COLO668 (cell line): ENCODE measurements around the gene EPHA2.
"Not testable (repeated sequence)": the region's sequence is repeated elsewhere in the genome, so short reads cannot be mapped to it uniquely, and the experiment has no call there.

ENCODE experiments used
- DNase-seq: peaks from one replicate; lab custom pipeline; 2025; ENCODE audit not compliant: unreplicated experiment; lab: John Stamatoyannopoulos, UW

EPHA2 gene

GRCh38 chr1:16122350-16122881 lies 33.5 kb downstream of the EPHA2 start:
- no peak for DNase-seq

GRCh38 chr1:16120940-16121410 lies 34.9 kb downstream of the EPHA2 start:
- peak; percentile 53 for DNase-seq

DNA sequence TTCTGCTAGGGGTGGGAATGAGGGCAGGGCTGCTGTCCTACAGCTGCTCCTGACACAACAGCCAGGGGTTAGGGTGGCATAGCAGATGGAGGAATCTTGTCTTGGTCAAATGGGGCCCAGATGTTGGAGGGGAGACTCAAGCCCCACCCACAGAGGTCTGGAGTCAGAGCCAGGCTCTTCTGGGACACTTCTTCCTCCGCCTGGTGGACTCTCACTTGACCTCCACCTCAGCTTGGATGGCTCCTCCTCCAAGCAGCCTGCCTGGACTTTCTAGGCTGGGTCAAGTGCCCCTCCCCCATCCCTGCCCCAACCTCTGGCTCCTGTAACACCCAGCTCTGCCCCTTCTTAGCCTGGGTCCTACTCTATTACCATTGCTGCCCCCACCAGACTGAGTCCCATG lies 35.5 kb downstream of the EPHA2 start:
- DNase-seq = no peak

DNA sequence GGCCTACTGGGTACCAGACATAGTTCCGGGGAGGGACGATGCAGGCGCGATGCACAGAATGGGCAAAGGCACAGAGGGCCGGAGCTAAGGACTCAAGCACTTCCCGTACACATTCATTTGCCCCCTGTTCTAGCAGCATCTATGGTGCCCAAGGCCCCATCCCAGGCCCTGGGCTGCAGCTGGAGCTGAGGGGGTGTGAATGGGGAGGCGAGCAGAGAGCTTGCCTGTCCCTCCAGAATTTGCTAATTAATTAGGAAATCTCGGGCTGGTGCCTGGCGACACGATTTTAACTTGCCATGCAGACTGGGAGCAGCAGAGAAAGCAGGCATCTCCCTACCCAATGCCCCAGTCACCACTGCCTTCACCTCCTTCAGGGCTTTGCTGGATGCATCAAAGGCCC lies 35.9 kb downstream of the EPHA2 start:
- DNase-seq = no peak

GRCh38 chr1:16119504-16119903 lies 36.4 kb downstream of the EPHA2 start:
- no peak for DNase-seq

DNA sequence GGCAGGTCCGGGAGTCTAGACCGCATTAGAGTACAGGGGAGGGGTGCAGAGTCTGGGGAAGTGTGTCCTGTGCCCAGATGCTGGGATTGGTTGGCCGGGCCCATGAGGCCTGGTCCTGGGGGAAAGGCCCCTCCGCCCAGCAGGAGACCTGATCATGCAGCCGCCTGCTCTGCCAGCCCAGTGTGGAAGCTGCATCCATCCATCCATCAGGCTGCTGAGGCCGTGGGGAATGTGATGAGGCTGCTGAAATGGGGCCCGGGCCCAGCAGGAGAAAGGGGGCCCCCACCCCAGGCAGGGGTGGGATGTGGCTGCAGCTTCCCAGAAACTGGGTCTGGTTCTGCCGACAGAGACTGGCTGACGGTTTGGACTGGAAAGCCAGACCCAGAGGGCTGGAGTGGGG lies 37.2 kb downstream of the EPHA2 start:
- DNase-seq = no peak

- no peak for DNase-seq
Observed at GRCh38 chr1:16117936-16118335, 37.9 kb downstream of the EPHA2 start.

DNA sequence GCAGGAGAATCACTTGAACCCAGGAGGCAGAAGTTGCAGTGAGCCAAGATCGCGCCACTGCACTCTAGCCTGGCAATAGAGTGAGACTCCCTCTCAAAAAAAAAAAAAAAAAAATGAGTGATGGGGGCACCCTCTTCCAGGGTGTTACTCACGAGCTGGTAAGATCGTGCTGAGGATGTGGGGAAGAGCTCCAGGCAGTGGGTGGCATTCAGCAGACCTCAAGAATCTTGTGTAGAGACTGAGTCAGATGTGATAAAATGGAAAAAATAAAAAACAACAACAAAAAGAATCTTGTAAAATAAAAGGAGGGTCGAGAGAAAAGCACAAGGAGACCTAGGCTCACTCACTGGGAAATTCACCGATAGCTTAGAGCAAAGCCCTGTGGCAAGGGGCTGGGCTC lies 38.5 kb downstream of the EPHA2 start:
- DNase-seq = no peak

DNA sequence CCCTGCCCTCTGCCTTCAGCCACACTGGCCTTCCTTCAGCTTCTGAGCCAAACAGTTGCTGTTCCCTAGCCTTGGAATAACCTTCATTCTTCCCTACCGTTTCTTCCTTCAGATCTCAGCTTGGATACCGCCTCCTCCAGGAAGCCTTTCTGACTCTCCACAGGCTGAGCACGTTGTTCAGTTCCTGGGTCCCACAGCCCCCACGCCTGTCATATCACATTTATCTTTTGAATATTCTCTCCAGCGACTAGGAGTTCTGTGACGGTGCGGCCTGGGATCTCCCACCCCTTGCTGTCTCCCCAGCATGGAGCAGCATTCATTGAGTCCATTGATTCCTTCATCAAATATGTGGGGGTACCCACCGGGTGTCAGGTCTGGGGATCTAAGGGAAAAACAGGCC lies 39.2 kb downstream of the EPHA2 start:
- no peak for DNase-seq

- no peak for DNase-seq
Observed at GRCh38 chr1:16116002-16116401, 39.9 kb downstream of the EPHA2 start.

DNA sequence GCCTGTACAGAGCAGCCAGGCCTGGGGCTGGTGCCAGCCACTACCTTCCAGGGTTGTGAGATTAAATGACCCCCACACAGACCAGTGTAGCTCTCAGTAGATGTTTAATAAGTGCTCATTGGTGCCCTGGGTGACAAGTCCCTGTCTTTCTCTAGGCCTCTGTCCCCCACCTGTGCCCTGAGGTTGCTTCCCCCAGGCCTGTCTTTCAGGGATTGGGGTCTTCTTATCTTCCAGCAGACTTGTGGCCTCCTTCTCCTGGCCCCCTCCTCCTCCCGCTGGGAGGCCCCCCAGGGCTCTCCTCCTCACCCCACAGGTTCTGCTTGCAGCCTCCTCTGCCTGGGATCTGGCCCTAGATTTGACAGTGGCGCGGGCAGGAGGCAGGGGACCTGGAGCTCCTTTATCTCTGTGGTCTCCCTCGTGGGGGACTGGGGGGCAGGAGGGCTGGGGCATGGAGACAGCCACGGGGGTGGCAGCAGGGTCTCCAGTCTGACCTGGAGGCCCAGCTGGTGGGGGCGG lies 40.3 kb downstream of the EPHA2 start:
- DNase-seq = no peak

- DNase-seq = no peak
Observed at GRCh38 chr1:16114527-16115467, 41.1 kb downstream of the EPHA2 start.

DNA sequence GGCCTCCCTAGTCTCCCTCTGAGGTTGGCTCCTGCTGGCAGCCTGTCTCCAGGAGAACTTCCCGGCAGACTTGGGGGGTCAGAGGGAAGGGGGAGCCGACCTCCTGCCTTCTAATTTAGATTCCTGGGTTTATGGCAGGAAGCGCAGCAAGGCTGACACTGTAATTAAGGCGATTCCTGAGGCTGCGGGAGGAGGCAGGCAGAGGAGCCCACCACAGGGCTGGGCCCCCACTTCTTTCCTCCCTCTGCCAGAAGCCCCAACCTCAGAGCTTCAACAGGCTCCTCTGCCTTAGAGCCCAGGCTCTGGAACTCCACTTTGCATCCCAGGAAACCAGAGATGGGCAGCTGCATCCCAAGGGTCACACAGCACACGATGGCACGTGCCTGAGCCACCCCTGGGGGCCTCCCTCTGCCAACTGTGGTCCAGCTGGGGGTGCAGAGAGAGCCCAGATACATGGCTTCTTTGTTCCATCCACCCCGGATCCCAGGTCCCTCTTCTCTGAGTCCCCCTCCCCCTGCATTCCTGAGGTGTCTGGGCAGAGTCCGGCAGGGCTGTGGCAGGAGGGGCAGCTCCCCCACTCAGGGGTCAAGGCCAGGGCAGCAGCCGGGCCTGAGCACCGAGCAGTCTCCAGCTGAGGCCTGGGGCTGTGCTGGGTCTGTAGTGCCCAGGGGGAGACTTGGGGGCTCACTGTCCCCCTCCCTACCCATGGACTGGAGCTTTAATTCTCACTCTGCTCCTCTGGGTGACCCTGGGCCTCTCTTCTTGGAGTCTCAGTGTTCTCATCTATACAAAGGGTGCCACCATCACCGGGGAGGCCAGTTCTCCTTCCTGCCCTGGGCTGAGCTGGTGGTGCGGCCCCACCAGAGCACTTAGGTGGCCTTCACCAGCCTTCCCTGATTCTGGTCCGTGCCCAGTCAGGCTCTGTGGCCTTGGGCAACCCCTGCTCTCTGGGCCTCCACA lies 43.0 kb downstream of the EPHA2 start:
- no peak for DNase-seq

GRCh38 chr1:16111771-16112595 lies 43.9 kb downstream of the EPHA2 start:
- DNase-seq = no peak

GRCh38 chr1:16110884-16111283 lies 45.0 kb downstream of the EPHA2 start:
- no peak for DNase-seq

DNA sequence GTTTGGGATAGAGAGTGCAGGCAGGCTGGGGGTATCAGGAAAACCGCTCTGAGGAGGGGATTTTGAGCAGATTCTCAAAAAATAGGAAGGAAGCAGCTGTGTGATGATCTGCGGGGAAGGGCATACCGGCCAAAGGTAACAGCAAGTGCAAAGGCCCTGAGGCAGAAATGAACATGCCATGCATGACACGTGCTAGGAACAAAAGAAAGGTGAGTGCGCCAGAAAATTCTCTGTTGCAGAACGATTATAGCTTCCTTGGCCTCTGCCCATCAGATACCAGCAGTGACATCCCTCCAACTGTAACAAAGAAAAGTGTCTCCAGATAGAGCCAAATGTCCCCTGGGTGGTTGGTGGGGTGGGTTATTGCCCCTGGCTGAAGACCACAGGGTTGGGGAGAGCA lies 45.4 kb downstream of the EPHA2 start:
- DNase-seq = no peak

GRCh38 chr1:16109571-16109970 lies 46.3 kb downstream of the EPHA2 start:
- DNase-seq = no peak

DNA sequence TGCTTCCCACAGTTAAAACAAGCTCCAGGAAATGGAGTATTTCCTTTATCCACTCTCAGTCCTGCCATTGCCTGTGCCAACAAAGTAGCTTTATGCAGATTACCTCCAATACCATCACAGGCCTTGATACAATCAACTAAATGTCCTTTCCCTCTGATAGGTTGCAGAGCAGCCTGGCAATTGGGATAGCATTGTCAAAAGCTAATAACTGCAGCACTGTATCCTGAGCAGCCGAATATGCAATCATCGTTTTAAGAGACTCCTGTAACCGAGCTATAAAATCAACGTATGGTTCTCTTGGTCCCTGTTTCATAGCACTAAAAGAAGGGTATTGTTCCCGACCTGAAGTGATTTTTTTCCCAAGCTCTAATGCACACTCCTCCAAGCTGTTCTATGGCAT lies 48.8 kb downstream of the EPHA2 start:
- DNase-seq = not testable (repeated sequence)

DNA sequence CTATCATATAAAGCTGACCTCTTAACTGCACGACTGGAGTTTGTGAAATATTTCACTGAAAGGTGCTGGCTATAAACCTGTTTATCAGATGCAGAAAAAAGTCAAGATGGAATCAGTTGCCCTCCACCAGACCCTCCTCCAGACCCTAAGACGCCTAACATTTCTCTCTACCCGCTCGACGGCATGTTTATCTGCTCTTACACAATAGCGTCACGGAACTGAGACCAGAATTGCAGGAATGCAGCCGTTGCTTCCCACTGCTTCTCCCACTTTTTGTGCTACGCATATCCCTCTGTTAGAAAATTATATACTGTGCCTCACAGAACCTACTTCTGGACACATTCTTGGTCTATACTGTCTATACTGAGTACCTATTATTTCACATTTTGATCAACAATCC lies 54.2 kb downstream of the EPHA2 start:
- DNase-seq = no peak

DNA sequence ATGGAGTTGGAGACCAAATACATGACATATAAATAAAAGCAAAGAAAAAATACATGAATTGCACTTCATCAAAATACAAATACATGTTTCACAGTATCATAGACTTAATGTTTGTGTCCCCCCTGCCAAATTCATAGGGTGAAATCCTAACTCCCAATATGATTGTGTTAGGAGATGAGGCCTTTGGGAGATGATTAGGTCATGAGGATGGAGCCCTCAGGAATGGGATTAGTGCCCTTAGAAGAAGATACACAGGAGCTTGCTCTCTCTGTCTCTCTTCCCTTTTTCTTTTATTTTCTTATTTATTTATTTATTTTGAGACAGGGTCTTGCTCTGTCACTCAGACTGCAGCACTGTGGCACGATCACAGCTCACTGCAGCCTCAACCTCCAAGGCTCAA lies 56.5 kb downstream of the EPHA2 start:
- no peak for DNase-seq
